Activated T-cell treated with anti-CD3 and anti-CD28 coated beads, Interleukin-2, amount 50 U/mL, for 1 hour (primary cell): ENCODE data around the gene FIBCD1.

Source experiments
- DNase-seq: peaks from one replicate; pipeline ENCODE4 v3.0.0-alpha.2; 2020

The FIBCD1 gene

GRCh38 chr9:130935648-130936271, 3.3 kb downstream of the FIBCD1 start:
- no peak for DNase-seq

DNA sequence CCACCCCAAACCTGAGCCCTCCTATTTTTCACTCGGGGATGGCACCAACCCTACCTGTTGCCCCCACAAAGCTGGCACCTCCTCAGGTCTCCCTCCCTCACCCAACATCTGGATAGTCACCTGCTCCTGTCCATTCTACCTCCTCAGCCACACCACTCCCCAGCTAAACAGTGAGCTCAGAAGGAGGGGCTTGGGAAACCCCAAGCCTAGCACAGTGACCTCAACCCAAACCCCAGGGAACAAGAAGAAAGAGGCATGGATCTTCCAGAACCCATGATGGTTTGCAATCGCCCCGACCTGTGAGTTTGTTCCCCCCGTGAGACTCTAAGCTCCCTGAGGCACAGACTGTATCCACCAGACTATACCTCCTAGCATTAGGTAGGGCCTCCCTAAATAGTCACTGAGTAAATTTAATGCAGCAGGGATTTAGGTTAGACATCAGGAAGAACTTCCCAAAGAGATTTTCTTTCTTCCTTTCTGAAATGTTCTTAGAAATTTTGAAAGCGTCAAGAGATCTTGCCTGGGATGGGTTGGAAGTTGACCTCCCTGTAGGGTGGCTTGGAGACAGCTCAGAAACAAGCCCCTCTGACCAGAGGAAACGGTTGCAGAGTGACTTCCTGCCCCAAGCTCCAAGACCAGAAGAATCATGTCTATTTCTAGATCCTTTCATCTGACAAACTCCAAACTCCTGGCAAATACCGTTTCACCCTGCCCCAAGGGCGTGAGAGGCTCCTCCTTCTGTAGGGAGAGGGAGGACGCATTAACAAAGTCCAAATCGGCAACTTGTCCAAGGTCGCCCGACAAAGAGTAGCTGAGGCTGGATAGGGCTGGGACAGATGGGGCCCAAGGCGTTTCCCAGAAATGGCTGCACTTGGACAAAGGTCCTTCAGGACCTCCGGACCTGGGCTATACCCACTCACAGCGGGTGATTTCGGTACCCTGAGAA, 4.1 kb downstream of the FIBCD1 start:
- no peak for DNase-seq

DNA sequence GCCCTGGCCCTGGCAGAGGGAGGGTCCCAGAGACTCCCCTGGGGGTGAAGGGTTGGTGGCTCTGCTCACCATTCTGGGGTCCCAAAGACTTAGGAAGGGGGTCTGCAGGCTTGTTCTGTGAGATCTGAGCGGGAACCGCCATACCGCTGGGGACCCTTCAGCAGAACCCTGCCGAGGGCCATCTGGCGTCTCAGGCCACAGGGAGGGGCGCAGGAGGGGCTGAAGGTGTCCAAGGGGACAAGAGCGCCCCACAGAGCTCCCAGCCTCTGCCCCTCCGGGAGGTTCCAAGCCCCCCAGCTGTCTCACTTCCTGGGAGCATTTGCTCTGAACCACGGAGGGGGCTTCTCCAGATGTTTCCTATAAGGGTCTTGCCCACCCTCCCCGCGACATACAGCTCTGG, 4.8 kb downstream of the FIBCD1 start:
- no peak for DNase-seq

- no peak for DNase-seq
Observed at GRCh38 chr9:130933114-130934046, 5.7 kb downstream of the FIBCD1 start.

DNA sequence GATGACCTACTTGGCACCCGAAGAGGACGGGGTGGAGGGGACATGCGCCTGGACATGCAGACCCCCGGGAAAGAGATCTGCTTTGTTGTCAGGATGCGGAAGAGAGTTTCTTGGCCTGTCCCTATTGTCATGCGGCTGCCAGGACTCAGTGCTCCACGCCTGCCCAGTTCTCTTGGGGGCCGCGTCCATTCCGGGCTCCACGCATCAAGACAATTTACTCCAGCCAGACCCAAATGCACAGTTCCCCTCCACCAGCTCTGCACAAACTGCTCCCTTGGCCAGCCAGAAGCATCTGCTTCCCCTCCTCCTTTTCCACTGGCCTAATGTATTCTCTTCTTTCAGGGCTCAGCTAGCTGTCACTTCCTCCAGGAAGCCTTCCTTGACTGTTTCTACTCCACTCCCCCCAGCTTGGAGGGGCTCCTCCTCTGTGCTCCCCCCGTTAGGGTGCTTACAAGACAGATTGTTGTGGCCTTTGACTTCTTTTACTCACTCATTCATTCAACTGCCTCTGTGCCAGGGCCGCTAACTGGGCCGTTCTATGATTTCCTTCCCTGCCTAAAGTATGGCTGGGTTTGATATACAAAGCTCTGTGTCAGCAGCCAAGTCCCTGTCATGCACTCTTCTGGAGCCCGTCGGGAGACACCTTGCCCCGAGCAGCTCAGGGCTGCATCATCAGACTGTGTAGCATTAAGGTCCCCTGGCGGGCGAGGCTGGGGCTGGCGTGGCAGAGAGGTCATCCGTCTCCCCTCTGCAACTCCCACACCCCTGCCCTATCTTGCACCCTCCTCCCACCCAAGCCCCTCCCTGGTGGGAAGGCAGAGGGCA, 6.6 kb downstream of the FIBCD1 start:
- DNase-seq: no peak

GRCh38 chr9:130931508-130932254, 7.4 kb downstream of the FIBCD1 start:
- DNase-seq: no peak

- DNase-seq: no peak
Observed at GRCh38 chr9:130930804-130931349, 8.2 kb downstream of the FIBCD1 start.

- no peak for DNase-seq
Observed at GRCh38 chr9:130930132-130930803, 8.8 kb downstream of the FIBCD1 start.

DNA sequence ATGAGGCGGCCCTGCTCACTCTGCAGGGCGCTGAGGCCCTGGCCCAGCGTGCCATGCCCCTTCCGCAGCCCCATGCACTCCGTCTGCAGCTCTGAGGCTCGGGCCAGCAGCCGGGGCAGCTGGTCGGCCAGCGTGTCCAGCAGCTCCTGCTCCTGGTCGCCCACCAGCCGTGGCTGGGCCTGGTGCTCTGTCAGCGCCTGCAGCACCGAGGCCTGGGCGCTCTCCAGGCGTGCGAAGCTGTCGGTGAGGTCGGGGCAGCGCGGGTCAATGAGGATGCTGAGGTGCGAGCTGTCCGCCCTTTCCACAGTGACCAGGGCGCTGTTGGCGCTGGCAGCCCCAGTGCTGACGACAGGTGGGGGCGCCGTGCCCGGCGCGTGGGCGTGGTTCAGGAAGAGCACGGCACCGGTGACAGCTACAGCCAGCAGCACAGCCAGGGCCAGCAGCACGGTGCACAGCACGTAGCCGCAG, 9.4 kb downstream of the FIBCD1 start:
- DNase-seq: no peak

DNA sequence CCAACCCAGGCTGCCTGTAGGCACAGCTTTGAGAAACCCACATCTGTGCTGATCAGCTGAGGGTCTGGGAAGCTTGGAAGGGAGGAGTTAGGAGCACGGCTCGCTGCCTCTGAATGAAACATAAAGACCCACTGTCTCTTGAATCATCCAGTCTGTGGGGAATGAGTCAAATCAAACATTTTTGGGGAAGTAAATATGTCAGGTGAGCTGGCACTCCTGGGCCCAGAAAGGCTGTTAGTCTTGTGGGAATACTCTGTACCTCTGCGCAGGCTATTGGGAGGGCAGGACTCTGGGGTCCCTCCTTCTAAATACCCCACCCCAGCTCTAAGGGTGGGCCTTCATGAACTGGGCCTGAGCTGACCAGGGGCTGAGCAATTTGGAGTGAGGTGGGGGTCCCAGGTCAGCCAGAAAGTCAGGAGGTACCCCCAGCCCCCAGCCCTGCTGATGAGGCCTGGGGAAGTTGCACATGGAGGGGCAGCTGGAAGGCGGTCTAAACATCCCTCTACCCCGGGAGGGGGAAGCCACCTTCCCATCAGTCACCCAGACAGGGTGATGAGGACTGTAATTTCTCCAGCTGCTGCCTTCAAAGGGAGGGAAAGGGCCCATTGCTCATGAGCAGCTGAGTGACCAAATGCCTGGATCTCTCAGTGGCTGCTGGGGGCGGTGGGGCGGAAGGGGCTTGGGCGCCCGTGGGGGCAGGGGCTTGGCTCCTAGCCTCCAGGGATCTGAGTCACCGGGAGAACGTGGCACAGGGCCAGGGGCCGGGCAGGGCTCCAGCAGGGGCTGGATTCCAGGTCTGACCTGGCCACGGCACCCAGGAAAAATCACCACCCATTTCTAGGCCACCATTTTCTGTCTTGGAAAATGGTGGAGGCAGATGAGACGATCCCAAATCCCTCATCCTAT, 10.8 kb downstream of the FIBCD1 start:
- no peak for DNase-seq

DNA sequence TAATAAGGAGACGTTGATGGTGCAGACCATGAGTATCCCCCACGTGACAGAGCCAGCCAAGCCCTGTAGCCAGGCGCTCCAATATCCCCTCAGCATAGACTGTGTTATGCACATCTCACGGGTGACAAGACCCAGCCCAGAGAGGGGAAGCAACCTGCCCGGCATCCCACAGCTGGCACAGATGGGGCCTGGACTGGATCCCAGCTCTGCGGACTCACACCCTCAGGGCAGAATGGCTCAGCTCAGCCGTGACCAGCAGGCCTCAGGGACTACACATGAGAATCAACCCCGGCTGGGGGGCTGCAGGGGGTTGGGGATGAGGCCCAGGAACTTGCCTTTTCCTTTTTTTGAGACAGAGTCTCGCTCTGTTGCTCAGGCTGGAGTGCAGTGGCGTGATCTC, 11.7 kb downstream of the FIBCD1 start:
- no peak for DNase-seq

DNA sequence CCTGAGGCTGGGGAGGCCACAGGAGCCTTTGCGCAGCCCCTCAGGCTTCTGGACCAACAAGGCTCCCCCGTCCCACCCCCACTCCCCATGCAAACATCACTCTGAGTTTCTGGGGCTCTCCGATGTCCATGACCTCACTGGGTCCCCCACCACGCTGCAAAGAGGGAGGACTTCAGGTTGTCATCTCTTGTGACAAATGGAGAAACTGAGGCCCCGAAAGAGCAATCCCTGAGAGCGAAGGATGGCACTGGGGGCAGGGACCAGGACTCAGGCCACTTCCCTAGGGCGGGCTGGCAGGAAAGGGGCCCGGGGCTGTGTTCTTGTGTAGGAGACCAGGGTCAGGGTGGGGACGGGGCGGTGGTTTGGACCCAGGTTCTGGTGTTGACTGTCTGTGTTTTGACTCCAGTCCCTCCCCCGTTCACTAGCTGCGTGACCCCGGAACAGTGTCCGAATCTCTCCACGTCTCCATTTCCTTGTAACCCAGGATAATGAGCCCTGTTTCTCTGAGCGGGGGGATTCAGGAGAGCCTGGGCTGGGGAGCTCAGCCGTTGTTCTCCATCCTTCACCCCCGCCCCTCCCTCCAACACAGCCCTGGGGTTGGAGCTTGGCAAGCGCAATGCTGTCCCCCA, 13.9 kb downstream of the FIBCD1 start:
- DNase-seq: no peak

DNA sequence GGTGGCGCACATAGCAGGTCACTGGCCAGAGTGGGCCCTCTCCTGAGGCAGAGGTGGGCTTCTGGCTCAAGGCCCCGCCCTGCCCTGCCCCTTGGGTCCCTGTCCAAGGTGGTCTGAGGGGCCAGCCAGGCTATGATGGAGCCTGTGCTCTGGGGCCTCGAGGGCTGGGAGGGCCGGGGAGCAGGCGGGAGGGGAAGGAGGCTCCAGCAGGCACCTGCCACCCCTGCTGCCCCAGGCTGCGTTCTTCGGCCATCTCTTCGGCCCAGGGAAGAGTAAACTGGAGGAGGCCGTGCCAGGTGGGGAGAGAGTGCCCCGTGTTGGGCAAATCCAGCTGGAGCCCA, 14.6 kb downstream of the FIBCD1 start:
- no peak for DNase-seq

GRCh38 chr9:130923611-130924447, 15.2 kb downstream of the FIBCD1 start:
- no peak for DNase-seq

GRCh38 chr9:130922893-130923610, 16.0 kb downstream of the FIBCD1 start:
- no peak for DNase-seq

GRCh38 chr9:130921989-130922892, 16.8 kb downstream of the FIBCD1 start:
- DNase-seq: no peak
